ENCODE data around the gene PHYKPL. TPM values are rescaled to one million over a fixed set of nuclear protein-coding genes. Genes with fewer than 3 reads are reported as not detected.

Gene PHYKPL
- total RNA-seq, 2 donors from 2014 or later, result 78.3 to 94.8 TPM

- no peaks in the 10 kb centered on the region for H3K27me3 ChIP-seq (replicated peaks; ENCODE audit: insufficient read depth)
- TF ChIP-seq CTCF (IDR thresholded peaks at IDR 0.05), result no peak
- no peaks in the 10 kb centered on the region for H3K4me1 ChIP-seq (ENCODE audit: control insufficient read depth in 1 of 2, low read depth in 2 of 2)
- no peak overlapping the region for H3K27ac ChIP-seq
- ATAC-seq (ENCODE audit: insufficient number of reproducible peaks, low FRiP score, low read depth), result no peak
- no peak overlapping the region for H3K4me3 ChIP-seq
- H3K36me3 ChIP-seq, result no peaks in the 10 kb centered on the region
- DNase-seq (ENCODE audit: low spot score), result no peak
- H3K9me3 ChIP-seq, result no peaks in the 10 kb centered on the region
Measured at GRCh38 chr5:178273665-178274541, 41.3 kb upstream of the PHYKPL start.

DNA sequence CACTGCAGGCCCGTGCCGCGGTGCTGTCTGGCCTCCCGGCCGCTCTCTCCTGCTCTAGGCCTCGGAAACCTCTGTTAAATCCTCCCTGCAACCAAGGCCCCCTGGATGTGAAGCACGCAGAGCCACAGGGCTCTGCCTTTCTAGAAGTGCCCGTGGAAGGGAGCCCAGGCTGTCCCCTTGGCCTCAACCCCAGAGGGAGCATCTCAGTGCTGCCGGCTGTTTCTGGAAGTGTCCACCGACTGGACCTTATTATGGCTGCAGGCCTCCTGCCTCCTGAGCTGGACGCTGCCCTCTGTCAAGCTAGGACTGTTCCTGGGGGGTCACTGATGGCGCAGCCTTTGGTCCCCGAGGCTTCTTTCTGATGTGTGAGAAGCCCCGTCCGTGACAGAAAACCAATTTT is 40.4 kb upstream of the PHYKPL start:
- H3K27me3 ChIP-seq (replicated peaks; ENCODE audit: insufficient read depth), result no peaks in the 10 kb centered on the region
- no peak for ATAC-seq (ENCODE audit: insufficient number of reproducible peaks, low FRiP score, low read depth)
- H3K36me3 ChIP-seq, result no peaks in the 10 kb centered on the region
- H3K9me3 ChIP-seq, result no peaks in the 10 kb centered on the region
- no peak overlapping the region for H3K4me3 ChIP-seq
- no peak for DNase-seq (ENCODE audit: low spot score)
- H3K27ac ChIP-seq, result no peak overlapping the region
- no peaks in the 10 kb centered on the region for H3K4me1 ChIP-seq (ENCODE audit: control insufficient read depth in 1 of 2, low read depth in 2 of 2)
- no peak for TF ChIP-seq CTCF (IDR thresholded peaks at IDR 0.05)

DNA sequence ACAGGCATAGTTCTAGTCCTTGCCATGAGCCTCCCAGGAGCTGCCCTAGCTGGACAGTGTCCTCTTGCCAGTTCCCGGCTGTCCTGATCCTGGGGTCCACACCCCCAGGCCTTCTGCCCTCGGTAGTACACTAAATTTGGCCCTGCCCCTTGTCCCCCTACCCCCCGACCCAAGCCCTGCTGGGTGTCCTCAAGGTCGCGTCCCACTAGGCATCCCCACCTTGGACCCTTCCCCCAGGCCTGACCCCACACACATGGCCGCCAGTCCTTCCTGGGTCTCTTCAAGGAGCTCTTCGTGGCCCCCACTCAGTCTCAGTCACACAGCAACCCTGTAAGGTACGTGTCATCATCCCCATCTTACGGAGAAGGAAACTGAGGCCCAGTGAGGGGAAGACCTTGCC is 40.0 kb upstream of the PHYKPL start:
- Histone ChIP-seq H3K36me3 (no peaks in the 10 kb centered on the region), H3K9me3 (no peaks in the 10 kb centered on the region), H3K4me1 (ENCODE audit: control insufficient read depth in 1 of 2, low read depth in 2 of 2) (no peaks in the 10 kb centered on the region), H3K27ac (no peak overlapping the region), H3K27me3 (replicated peaks; ENCODE audit: insufficient read depth) (no peaks in the 10 kb centered on the region), H3K4me3 (no peak overlapping the region)
- DNase-seq (ENCODE audit: low spot score) (no peak), ATAC-seq (ENCODE audit: insufficient number of reproducible peaks, low FRiP score, low read depth) (no peak)
- TF ChIP-seq CTCF (IDR thresholded peaks at IDR 0.05), result no peak

GRCh38 chr5:178271726-178272479 is 39.3 kb upstream of the PHYKPL start:
- Histone ChIP-seq H3K27me3 (replicated peaks; ENCODE audit: insufficient read depth) (no peaks in the 10 kb centered on the region), H3K36me3 (no peaks in the 10 kb centered on the region), H3K4me3 (no peak overlapping the region), H3K27ac (no peak overlapping the region), H3K9me3 (no peaks in the 10 kb centered on the region), H3K4me1 (ENCODE audit: control insufficient read depth in 1 of 2, low read depth in 2 of 2) (peaks cover 0 to 4% of the 10 kb centered on the region in 2 donors)
- TF ChIP-seq CTCF (IDR thresholded peaks at IDR 0.05), result no peak
- no peak for ATAC-seq (ENCODE audit: insufficient number of reproducible peaks, low FRiP score, low read depth)
- DNase-seq (ENCODE audit: low spot score), result no peak

GRCh38 chr5:178271231-178271630 is 38.6 kb upstream of the PHYKPL start:
- no peaks in the 10 kb centered on the region for H3K36me3 ChIP-seq
- H3K9me3 ChIP-seq, result no peaks in the 10 kb centered on the region
- peaks cover 0 to 4% of the 10 kb centered on the region in 2 donors for H3K4me1 ChIP-seq (ENCODE audit: control insufficient read depth in 1 of 2, low read depth in 2 of 2)
- TF ChIP-seq CTCF (IDR thresholded peaks at IDR 0.05), result no peak
- no peak overlapping the region for H3K27ac ChIP-seq
- DNase-seq (ENCODE audit: low spot score) (no peak), ATAC-seq (ENCODE audit: insufficient number of reproducible peaks, low FRiP score, low read depth) (no peak)
- no peaks in the 10 kb centered on the region for H3K27me3 ChIP-seq (replicated peaks; ENCODE audit: insufficient read depth)
- no peak overlapping the region for H3K4me3 ChIP-seq

Measured in thoracic aorta (tissue), 2 donors.